B cell (primary cell): Measurements from ENCODE around the gene KRTAP5-2.

Experiments used
- EZH2 ChIP-seq: IDR thresholded peaks from 2 replicates; pipeline ENCODE4 v1.6.1; 2012; ENCODE audit warnings: borderline replicate concordance, low read depth, mild to moderate bottlenecking, moderate library complexity, low read length; ENCODE audit not compliant: insufficient read depth, poor library complexity, severe bottlenecking
- TF ChIP-seq, protein P1 (sequence below): fragments of 200-600 bp; IDR thresholded peaks from one replicate; pipeline ENCODE4 v1.8.0; 2022; ENCODE audit warnings: antibody characterized with exemption, mild to moderate bottlenecking

DNA sequence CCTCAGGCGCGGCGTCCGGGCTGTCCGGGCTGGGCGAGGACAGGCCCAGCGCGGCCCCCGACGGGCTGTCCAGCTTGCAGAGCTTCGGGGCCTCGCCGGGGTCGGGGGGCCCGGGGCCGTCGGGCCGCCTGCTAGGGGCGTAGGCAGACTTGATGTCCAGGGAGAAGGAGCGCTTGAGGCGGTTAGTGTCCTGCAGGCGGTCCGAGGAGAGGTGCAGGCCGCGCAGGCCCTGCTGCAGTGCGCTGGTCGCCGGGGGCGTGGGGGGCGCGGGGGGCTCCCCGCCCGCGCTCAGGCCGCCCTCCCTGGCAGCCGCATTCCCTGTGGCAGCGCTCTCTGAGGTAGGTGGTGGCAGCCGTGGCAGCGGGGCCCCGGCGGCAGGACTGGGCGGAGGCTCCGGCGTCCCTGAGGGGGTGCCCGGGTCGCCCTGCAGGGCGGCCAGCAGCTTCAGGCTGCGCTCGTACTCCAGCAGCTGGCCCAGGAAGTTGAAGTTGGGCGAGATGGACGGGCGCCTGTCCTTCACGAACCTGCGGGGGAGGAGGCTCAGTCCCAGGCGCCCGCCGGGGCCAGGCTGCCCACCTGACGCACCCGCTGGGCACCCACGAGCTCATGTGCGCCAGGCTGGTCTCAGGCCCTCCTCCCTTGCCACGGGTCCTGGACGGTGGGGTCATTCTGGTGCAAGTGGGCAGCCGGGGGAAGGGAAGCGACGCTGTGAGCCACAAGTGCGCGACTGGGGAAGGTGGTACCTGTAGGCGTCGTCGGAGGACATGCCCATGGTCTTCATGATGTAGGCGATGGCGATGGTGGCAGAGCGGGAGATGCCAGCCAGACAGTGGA is 40.8 kb downstream of the KRTAP5-2 start:
- TF ChIP-seq, protein P1, sequence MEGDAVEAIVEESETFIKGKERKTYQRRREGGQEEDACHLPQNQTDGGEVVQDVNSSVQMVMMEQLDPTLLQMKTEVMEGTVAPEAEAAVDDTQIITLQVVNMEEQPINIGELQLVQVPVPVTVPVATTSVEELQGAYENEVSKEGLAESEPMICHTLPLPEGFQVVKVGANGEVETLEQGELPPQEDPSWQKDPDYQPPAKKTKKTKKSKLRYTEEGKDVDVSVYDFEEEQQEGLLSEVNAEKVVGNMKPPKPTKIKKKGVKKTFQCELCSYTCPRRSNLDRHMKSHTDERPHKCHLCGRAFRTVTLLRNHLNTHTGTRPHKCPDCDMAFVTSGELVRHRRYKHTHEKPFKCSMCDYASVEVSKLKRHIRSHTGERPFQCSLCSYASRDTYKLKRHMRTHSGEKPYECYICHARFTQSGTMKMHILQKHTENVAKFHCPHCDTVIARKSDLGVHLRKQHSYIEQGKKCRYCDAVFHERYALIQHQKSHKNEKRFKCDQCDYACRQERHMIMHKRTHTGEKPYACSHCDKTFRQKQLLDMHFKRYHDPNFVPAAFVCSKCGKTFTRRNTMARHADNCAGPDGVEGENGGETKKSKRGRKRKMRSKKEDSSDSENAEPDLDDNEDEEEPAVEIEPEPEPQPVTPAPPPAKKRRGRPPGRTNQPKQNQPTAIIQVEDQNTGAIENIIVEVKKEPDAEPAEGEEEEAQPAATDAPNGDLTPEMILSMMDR, result no peak
- no peak for TF ChIP-seq EZH2
